IPS-NIHi7 (cell line): Measurements from ENCODE around the gene LTBP2.
A peak's percentile ranks its signal among the peaks of the same experiment; 100 is the strongest.

Experiments used
- DNase-seq: peaks from one replicate; pipeline ENCODE4 v3.0.0; 2012; ENCODE audit warnings: mixed read lengths; ENCODE audit errors: extremely low spot score

The LTBP2 gene

DNA sequence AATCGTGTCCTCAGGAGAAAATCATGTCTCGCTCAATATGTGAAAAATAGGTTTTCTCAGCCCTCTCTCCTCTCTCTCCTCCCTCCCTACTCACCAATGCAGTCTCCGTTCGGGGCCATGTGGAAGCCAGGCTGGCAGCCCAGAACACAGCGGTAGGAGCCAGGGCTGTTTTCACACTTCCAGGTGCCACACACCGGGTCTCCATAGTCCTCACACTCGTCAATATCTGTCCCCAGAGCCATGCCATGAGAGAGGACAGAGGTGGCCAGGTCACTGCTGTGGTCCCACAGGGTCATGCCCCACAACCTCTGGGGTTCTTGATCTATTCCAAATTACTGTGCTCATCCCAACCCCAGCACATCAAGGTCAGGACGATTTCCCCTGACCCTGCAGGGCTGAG, 105.0 kb downstream of the LTBP2 start:
- no peak for DNase-seq

DNA sequence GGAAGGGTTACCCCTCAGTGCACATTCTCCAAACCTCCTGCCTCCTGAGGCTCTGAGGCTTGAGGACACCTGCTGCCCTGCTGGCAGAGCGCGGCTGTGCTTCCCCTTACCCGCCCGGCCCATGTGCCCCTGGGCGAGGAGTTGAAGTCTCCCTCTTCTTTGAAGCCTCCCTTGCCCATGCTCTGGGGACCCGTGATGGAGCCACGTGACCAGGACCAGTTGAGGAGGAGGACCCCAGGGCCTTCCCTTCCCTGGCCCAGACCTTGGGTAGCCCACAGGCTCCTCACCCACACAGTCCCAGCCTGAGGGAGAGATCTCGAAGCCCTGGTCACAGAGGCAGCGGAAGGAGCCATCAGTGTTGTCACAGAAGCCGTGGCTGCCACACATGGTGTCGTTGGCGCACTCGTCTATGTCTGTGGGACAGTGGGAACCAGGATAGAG, 105.6 kb downstream of the LTBP2 start:
- DNase-seq = no peak

DNA sequence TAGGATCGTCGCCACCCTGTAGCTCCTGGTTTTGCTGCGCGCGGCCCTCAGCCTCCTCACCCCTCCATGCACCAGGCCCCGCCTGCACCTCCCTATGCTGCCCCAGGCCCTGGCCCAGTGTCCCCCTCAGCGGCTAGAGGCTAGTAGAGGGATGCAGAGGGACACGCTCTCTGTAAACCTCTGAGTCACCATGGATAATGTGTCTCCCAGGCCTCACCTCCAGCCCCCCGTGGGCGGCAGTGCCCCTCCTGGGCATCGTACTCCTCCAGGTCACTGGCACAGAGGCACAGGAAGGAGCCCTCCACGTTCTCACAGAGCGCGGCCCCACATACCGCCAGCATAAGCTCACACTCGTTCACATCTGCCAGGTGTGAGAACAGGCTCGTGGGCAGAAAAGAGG, 106.2 kb downstream of the LTBP2 start:
- no peak for DNase-seq

GRCh38 chr14:74504874-74505720, 106.9 kb downstream of the LTBP2 start:
- DNase-seq = no peak

DNA sequence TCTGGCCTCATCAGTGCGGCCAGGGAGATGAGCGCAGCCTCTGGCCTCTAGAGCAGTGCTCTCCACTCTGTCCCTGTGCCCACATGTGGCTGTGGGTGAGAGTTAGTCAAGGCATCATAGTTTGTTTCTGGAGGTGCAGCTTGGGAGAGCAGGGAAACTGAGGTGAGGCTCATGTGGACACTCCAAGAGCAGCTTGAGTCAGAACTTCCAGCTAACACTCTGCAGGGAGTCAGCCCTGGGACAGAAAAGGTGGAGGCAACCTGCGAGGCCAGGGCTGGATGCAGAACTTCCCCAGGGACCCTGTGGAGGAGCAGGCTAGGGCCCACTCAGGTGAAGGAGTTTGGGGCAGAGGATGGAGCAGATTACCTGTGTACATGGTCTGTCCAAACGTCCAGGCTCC, 107.6 kb downstream of the LTBP2 start:
- no peak for DNase-seq

- no peak for DNase-seq
Measured at GRCh38 chr14:74503938-74504335, 108.1 kb downstream of the LTBP2 start.

DNA sequence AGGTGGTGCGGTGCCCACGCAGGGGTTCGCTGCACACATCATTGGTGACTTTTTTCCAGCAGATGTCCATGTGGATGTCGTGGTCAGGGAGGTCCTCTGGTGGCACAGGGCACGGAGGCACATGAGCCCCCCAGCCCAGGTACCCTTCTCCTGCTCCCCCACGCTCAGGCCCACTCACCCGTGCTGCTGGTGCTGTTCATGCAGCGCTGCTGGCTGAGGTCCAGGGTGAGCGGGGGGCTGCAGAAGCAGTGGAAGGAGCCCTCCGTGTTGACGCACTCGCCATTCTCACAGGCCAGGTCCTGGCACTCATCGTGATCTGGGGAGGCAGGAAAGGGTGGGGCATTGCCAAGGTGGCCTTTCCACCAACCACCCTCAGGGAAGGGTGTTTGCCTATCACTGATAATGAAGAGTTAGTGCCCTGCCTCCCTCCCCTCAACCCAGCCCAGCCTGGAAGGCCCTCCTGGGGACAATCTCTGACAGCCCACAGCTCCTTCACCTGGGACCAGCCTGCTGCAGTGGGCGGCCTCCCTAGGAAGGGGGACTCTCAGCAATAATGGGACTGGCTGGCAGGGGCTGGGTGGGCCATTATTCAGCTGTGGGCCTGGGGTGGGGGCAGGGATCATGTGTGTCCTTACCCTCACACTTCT, 108.6 kb downstream of the LTBP2 start:
- DNase-seq = no peak

GRCh38 chr14:74502236-74503019, 109.6 kb downstream of the LTBP2 start:
- no peak for DNase-seq

DNA sequence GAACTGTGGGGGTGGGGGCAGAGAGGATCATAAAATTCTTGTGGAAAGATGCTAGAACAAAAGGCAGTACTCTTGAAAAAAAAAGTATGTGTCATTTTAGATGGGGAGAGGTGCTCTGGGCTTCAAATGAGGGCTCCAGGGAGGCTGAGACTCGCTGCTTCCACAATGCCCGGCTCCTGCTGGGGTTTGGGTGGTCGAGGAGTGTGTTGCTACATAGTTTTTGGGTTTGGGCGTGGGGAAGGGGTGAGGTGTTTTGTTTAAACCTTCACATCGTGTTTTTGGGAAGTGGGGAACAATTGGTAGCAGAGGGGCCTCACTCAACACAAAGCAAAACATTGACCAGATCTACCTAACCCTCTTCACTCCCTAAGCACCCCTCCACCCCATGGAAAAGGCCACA, 110.3 kb downstream of the LTBP2 start:
- DNase-seq = no peak

DNA sequence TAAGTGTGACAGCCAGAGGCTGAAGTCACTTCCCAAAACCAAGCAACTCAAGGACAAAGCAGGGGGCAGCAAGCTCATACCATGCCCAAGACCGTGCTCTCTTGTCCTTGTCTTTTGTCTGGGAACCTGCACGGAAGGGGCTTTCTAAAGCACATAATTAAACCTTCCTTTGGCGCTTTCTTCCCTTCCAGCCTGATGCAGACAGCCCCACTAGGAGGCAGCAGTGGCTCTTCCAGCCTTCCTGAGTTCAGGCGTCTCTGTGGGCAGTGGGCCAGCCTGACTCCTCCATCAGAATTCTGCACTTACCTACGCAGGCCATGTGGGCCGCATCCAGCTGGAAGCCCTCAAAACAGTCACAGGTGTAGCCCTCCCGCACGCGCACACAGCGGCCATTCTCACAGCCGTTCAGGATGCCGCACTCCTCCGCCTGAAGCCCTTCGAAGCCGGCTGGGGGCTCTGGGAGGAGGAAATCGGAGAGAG, 110.9 kb downstream of the LTBP2 start:
- DNase-seq = peak; percentile 80

GRCh38 chr14:74500417-74501134, 111.5 kb downstream of the LTBP2 start:
- DNase-seq = peak; percentile 36

- DNase-seq = no peak
Measured at GRCh38 chr14:74495356-74495755, 116.7 kb downstream of the LTBP2 start.

DNA sequence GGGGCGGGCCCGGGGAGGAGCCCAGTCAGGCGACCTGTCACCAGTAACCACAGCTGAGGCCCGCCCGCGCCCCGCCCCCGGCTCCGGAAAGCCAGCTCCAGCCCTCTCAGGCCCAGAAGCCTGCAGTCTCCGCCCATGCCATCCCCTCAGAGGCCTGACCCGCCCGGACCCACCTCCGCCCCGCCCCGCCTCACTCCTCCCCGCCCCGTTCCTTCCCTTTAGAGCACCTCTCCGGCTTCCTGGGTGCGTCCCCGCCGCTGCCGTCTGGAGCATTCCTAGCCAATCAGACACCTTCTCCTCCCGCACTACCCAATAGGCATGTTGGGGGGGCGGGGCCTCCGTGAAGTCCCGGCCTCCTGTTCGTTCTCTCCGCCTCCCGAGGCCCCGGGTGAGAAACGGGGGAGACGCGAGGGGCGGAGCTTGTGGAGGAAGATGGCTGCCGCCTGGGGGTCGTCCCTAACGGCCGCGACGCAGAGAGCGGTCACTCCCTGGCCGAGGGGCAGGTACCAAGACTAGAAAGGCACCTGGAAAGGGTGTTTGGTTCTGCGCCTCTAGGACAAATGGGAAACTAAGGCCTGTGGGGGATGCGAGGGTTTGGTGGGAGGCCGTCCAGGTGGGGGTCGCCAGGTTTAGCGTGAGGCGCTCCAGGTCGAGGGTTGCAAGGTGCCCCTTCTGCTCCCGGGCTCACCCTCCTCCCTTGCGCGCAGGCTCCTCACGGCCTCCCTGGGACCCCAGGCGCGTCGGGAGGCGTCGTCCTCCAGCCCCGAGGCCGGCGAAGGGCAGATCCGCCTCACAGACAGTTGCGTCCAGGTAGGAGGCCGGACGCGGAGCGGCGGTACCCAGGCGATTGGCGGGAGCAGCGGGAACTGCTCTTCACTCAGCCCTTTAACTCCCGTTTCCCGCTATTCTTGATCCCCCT, 118.4 kb downstream of the LTBP2 start, which contains the start of gene ISCA2:
ISCA2 (plus strand) TSS at position 423 of the 919 bp plus-strand sequence; CDS start at position 433, 10 bp downstream.
- DNase-seq = peak; percentile 99

DNA sequence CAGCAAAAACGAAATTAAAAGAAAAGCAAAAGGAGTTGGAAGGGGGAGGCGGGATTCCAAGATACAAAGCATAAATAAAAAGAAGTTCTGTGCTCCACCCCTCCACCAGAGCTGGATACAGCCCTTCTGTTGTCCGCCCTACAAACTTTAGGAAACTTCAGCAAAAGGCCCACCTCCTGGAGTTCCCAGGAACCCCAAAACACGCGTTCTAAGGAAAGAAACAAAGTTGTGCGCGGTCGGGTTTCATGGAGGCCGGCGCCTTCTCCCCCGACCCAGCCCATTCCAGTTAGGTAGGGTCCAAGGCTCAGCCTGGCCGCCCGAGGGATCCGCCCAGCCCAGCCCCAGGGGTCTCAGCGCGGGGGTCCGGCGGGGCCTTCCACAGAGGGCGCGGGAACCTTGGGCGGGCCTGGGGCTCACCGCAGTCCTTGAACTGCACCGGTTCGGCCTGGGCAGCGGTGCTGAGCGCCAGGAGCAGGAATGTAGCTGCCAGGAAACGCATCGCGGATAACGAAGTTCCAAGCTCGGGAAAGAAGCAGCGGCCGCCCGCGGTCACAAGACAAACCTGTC, 119.2 kb downstream of the LTBP2 start, which contains the start of gene NPC2:
NPC2 (minus strand) TSS at position 530 of the 567 bp plus-strand sequence; CDS start at position 499, 31 bp downstream.
- DNase-seq = no peak

GRCh38 chr14:74491956-74492775, 119.9 kb downstream of the LTBP2 start:
- no peak for DNase-seq

- DNase-seq = no peak
Measured at GRCh38 chr14:74490486-74490885, 121.6 kb downstream of the LTBP2 start.

GRCh38 chr14:74488786-74489397, 123.1 kb downstream of the LTBP2 start:
- no peak for DNase-seq

DNA sequence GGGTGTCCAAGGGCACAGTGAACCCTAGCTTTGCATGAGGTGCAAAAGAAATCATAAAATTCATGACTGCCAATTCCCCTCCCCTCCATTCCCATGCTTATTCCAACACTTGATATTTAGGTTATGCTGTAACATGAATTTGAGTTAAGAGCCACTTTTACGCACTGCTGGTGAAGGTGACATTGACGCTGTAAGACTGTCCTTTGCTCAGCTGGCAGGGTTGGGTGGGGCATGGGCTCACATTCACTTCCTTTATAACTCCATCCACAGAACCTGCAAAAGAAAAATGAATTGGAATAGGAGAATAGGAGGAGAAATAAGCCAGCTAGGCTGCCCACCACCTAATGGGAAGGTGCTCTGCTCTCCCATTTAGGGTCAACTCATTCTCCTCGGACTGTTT, 125.9 kb downstream of the LTBP2 start:
- no peak for DNase-seq

- no peak for DNase-seq
Measured at GRCh38 chr14:74483321-74483720, 128.7 kb downstream of the LTBP2 start.
